Measurements from ENCODE around the gene CYBA.

DNA sequence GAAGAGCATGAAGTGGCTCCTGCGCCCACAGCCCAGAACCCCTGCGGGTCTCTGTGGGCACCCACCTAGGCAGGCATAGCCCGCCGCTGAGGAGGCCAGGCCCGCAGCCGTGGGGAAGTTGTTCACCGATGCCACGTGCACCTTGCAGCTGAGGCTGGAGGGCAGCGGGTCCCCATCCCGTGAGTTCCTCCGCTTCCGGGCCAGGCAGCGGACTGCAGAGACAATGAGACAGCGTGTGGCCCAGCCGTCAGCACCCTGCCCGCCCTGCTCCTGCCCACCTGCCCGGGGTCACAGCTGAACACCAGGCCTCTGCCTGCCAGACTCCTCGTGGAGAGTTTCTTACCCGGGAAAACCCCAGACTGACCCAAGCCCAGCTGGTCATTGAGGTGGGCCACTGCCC is 6.5 kb upstream of the CYBA start:
- TF ChIP-seq, protein P1, sequence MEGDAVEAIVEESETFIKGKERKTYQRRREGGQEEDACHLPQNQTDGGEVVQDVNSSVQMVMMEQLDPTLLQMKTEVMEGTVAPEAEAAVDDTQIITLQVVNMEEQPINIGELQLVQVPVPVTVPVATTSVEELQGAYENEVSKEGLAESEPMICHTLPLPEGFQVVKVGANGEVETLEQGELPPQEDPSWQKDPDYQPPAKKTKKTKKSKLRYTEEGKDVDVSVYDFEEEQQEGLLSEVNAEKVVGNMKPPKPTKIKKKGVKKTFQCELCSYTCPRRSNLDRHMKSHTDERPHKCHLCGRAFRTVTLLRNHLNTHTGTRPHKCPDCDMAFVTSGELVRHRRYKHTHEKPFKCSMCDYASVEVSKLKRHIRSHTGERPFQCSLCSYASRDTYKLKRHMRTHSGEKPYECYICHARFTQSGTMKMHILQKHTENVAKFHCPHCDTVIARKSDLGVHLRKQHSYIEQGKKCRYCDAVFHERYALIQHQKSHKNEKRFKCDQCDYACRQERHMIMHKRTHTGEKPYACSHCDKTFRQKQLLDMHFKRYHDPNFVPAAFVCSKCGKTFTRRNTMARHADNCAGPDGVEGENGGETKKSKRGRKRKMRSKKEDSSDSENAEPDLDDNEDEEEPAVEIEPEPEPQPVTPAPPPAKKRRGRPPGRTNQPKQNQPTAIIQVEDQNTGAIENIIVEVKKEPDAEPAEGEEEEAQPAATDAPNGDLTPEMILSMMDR (IDR thresholded peaks at IDR 0.05) = no peak
- TF ChIP-seq ZFX (IDR thresholded peaks at IDR 0.05; ENCODE audit: borderline replicate concordance) = no peak
